ENCODE data around the gene SYNGR2. TPM values are rescaled to one million over a fixed set of nuclear protein-coding genes. Genes with fewer than 3 reads are reported as not detected.

SYNGR2 gene
- total and polyA plus RNA-seq, 2 experiments from 2014 or later = 46.9 to 61.6 TPM

GRCh38 chr17:78122931-78123249 is 45.5 kb upstream of the SYNGR2 start:
- Histone ChIP-seq H4K20me1 (replicated peaks; ENCODE audit: insufficient read depth) (no peaks in the 10 kb centered on the region), H3K36me3 (ENCODE audit: insufficient read depth) (0 out of 2 replicates have a peak, but pooled peaks cover 5% of the 10 kb centered on the region), H2AFZ (no peak overlapping the region), H3K4me2 (no peak overlapping the region), H3F3A (replicated peaks; ENCODE audit: low read depth) (no peaks in the 10 kb centered on the region), H3K79me2 (replicated peaks; ENCODE audit: insufficient read depth) (0 out of 2 replicates have a peak, but pooled peaks cover 5% of the 10 kb centered on the region), H3K9me2 (ENCODE audit: insufficient read depth) (no peaks in the 10 kb centered on the region), H3K4me1 (ENCODE audit: insufficient read depth) (peaks cover 9% of the 10 kb centered on the region), H3K27me3 (ENCODE audit: insufficient read depth) (no peaks in the 10 kb centered on the region), H3K27ac (ENCODE audit: low read depth) (no peak overlapping the region), H3K4me3 (no peak overlapping the region)
- ATAC-seq (no peak), DNase-seq (ENCODE audit: low spot score) (no peak)
- Mint-ChIP-seq H3K4me1 (peaks cover 8% of the 10 kb centered on the region), H3K27ac (no peak overlapping the region), H3K9me3 (no peaks in the 10 kb centered on the region), H3K36me3 (ENCODE audit: low read depth) (peaks cover 29% of the 10 kb centered on the region), H3K27me3 (ENCODE audit: insufficient read depth, low read depth, poor library complexity) (peaks cover 4% of the 10 kb centered on the region), H3K4me3 (no peak overlapping the region)
- TF ChIP-seq STAT1 (IDR thresholded peaks at IDR 0.05; ENCODE audit: unreplicated experiment) (no peak), ZNF331 (CRISPR knock-in tag; IDR thresholded peaks at IDR 0.05; ENCODE audit: low read depth) (no peak), JUNB (IDR thresholded peaks at IDR 0.05; ENCODE audit: unreplicated experiment) (no peak), CTCF (conservative IDR thresholded peaks at IDR 0.05; ENCODE audit: low read depth in 2 of 2) (no peak), NANOG (IDR thresholded peaks at IDR 0.05; ENCODE audit: borderline replicate concordance) (no peak), CREB1 (CRISPR knock-in tag; IDR thresholded peaks at IDR 0.05; ENCODE audit: low read depth) (no peak), POLR2AphosphoS5 (IDR thresholded peaks at IDR 0.05; ENCODE audit: low read depth) (no peak), EZH2phosphoT487 (IDR thresholded peaks at IDR 0.05; ENCODE audit: unreplicated experiment) (no peak), ZNF114 (CRISPR knock-in tag; IDR thresholded peaks at IDR 0.05) (no peak), ETS1 (IDR thresholded peaks at IDR 0.05) (no peak), EZH2 (IDR thresholded peaks at IDR 0.05; ENCODE audit: low read depth, unreplicated experiment) (no peak)
- TF ChIP-seq, protein P1, sequence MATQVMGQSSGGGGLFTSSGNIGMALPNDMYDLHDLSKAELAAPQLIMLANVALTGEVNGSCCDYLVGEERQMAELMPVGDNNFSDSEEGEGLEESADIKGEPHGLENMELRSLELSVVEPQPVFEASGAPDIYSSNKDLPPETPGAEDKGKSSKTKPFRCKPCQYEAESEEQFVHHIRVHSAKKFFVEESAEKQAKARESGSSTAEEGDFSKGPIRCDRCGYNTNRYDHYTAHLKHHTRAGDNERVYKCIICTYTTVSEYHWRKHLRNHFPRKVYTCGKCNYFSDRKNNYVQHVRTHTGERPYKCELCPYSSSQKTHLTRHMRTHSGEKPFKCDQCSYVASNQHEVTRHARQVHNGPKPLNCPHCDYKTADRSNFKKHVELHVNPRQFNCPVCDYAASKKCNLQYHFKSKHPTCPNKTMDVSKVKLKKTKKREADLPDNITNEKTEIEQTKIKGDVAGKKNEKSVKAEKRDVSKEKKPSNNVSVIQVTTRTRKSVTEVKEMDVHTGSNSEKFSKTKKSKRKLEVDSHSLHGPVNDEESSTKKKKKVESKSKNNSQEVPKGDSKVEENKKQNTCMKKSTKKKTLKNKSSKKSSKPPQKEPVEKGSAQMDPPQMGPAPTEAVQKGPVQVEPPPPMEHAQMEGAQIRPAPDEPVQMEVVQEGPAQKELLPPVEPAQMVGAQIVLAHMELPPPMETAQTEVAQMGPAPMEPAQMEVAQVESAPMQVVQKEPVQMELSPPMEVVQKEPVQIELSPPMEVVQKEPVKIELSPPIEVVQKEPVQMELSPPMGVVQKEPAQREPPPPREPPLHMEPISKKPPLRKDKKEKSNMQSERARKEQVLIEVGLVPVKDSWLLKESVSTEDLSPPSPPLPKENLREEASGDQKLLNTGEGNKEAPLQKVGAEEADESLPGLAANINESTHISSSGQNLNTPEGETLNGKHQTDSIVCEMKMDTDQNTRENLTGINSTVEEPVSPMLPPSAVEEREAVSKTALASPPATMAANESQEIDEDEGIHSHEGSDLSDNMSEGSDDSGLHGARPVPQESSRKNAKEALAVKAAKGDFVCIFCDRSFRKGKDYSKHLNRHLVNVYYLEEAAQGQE (IDR thresholded peaks at IDR 0.05; ENCODE audit: unreplicated experiment) = no peak
- TF ChIP-seq, protein P2, sequence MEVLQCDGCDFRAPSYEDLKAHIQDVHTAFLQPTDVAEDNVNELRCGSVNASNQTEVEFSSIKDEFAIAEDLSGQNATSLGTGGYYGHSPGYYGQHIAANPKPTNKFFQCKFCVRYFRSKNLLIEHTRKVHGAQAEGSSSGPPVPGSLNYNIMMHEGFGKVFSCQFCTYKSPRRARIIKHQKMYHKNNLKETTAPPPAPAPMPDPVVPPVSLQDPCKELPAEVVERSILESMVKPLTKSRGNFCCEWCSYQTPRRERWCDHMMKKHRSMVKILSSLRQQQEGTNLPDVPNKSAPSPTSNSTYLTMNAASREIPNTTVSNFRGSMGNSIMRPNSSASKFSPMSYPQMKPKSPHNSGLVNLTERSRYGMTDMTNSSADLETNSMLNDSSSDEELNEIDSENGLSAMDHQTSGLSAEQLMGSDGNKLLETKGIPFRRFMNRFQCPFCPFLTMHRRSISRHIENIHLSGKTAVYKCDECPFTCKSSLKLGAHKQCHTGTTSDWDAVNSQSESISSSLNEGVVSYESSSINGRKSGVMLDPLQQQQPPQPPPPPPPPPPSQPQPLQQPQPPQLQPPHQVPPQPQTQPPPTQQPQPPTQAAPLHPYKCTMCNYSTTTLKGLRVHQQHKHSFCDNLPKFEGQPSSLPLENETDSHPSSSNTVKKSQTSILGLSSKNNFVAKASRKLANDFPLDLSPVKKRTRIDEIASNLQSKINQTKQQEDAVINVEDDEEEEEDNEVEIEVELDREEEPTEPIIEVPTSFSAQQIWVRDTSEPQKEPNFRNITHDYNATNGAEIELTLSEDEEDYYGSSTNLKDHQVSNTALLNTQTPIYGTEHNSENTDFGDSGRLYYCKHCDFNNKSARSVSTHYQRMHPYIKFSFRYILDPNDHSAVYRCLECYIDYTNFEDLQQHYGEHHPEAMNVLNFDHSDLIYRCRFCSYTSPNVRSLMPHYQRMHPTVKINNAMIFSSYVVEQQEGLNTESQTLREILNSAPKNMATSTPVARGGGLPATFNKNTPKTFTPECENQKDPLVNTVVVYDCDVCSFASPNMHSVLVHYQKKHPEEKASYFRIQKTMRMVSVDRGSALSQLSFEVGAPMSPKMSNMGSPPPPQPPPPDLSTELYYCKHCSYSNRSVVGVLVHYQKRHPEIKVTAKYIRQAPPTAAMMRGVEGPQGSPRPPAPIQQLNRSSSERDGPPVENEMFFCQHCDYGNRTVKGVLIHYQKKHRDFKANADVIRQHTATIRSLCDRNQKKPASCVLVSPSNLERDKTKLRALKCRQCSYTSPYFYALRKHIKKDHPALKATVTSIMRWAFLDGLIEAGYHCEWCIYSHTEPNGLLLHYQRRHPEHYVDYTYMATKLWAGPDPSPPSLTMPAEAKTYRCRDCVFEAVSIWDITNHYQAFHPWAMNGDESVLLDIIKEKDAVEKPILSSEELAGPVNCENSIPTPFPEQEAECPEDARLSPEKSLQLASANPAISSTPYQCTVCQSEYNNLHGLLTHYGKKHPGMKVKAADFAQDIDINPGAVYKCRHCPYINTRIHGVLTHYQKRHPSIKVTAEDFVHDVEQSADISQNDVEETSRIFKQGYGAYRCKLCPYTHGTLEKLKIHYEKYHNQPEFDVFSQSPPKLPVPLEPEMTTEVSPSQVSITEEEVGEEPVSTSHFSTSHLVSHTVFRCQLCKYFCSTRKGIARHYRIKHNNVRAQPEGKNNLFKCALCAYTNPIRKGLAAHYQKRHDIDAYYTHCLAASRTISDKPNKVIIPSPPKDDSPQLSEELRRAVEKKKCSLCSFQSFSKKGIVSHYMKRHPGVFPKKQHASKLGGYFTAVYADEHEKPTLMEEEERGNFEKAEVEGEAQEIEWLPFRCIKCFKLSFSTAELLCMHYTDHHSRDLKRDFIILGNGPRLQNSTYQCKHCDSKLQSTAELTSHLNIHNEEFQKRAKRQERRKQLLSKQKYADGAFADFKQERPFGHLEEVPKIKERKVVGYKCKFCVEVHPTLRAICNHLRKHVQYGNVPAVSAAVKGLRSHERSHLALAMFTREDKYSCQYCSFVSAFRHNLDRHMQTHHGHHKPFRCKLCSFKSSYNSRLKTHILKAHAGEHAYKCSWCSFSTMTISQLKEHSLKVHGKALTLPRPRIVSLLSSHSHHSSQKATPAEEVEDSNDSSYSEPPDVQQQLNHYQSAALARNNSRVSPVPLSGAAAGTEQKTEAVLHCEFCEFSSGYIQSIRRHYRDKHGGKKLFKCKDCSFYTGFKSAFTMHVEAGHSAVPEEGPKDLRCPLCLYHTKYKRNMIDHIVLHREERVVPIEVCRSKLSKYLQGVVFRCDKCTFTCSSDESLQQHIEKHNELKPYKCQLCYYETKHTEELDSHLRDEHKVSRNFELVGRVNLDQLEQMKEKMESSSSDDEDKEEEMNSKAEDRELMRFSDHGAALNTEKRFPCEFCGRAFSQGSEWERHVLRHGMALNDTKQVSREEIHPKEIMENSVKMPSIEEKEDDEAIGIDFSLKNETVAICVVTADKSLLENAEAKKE (CRISPR knock-in tag; IDR thresholded peaks at IDR 0.05) = no peak
